Airway epithelial cell (primary cell): ENCODE data around the gene DEFB119. TPM values are rescaled to one million over a fixed set of nuclear protein-coding genes. Genes with fewer than 3 reads are reported as not detected.

Source experiments
- total RNA-seq: library from RNA; depleted of rRNA; stranded (reverse); fragments of >200 nt; gene quantifications from 2 replicates; pipeline ENCODE4 v1.2.3, GENCODE V29; 2015

Gene DEFB119
- total RNA-seq: not detected in 2 replicates

GRCh38 chr20:31390490-31390889 is at the start of gene DEFB119:
Gene DEFB119 (minus strand): TSS chr20:31390590. CDS start chr20:31390483, 107 bp downstream.

GRCh38 chr20:31406115-31406514 is 15.7 kb upstream of the DEFB119 start, which contains the start of gene DEFB121:
Gene DEFB121 (minus strand): TSS chr20:31406215. CDS start chr20:31406152, 63 bp downstream.

GRCh38 chr20:31368301-31368700 is 22.1 kb downstream of the DEFB119 start, which contains the start of gene DEFB118:
Gene DEFB118 (plus strand): TSS chr20:31368601. CDS start chr20:31368651, 50 bp downstream.

Other genes with a start within 250 kb of the DEFB119 start
- not detected in 2 replicates for gene DEFB115, start 132.9 kb downstream of the DEFB119 start, total RNA-seq
- not detected in 2 replicates for gene DEFB116, start 82.0 kb downstream of the DEFB119 start, total RNA-seq
- not detected in 2 replicates for gene DEFB118, start 22.0 kb downstream of the DEFB119 start, total RNA-seq
- not detected in 2 replicates for gene DEFB121, start 15.6 kb upstream of the DEFB119 start, total RNA-seq
- gene DEFB123, start 50.0 kb upstream of the DEFB119 start, total RNA-seq: not detected in 2 replicates
- not detected in 2 replicates for gene DEFB124, start 84.5 kb upstream of the DEFB119 start, total RNA-seq
- gene REM1, start 84.7 kb upstream of the DEFB119 start, total RNA-seq: not detected in 2 replicates
- gene HM13, start 123.9 kb upstream of the DEFB119 start, total RNA-seq: 55.3 and 92.6 TPM in 2 replicates
- gene ID1, start 214.7 kb upstream of the DEFB119 start, total RNA-seq: 651 and 673 TPM in 2 replicates
- gene COX4I2, start 247.3 kb upstream of the DEFB119 start, total RNA-seq: not detected in 2 replicates